Neural crest cell (in vitro differentiated cells): ENCODE measurements around the gene TCERG1L. TPM values are rescaled to one million over a fixed set of nuclear protein-coding genes. Genes with fewer than 3 reads are reported as not detected.

ENCODE experiments used
- DNase-seq: peaks from one replicate; pipeline ENCODE4 v3.0.0; 2021; ENCODE audit warnings: low read depth, mixed read lengths, low spot score
- H3K27ac Mint-ChIP-seq: one replicate; pipeline ENCODE4 v1.8.0; 2021; ENCODE audit warnings: mild to moderate bottlenecking, mixed read lengths; ENCODE audit not compliant: unreplicated experiment
- H3K27me3 Mint-ChIP-seq: 2 replicates; pipeline ENCODE4 v1.8.0; 2021; ENCODE audit warnings: low read depth, mild to moderate bottlenecking, mixed read lengths
- H3K36me3 Mint-ChIP-seq: 2 replicates; pipeline ENCODE4 v1.8.0; 2021; ENCODE audit warnings: low read depth, mild to moderate bottlenecking, mixed read lengths
- H3K4me1 Mint-ChIP-seq: 2 replicates; pipeline ENCODE4 v1.8.0; 2021; ENCODE audit warnings: mixed read lengths
- H3K4me3 Mint-ChIP-seq: one replicate; pipeline ENCODE4 v1.8.0; 2021; ENCODE audit warnings: mild to moderate bottlenecking, mixed read lengths
- H3K9me3 Mint-ChIP-seq: 2 replicates; pipeline ENCODE4 v1.8.0; 2021; ENCODE audit warnings: mixed read lengths
- CTCF ChIP-seq: fragments of 200-600 bp; sonication (generic); conservative IDR thresholded peaks from 2 replicates; pipeline ENCODE4 v1.5.0; 2021; ENCODE audit warnings: antibody characterized with exemption, mild to moderate bottlenecking
- total RNA-seq: library from RNA; stranded (reverse); gene quantifications from 2 replicates; pipeline ENCODE4 v1.2.1, GENCODE V29; 2021

TCERG1L gene
- total RNA-seq, 1 donor from 2014 or later: 0.96 TPM

- TF ChIP-seq CTCF: no peak
- H3K9me3 Mint-ChIP-seq: no peaks in the 10 kb centered on the region
- no peak overlapping the region for H3K27ac Mint-ChIP-seq
- DNase-seq: no peak
- no peaks in the 10 kb centered on the region for H3K4me1 Mint-ChIP-seq
- no peaks in the 10 kb centered on the region for H3K36me3 Mint-ChIP-seq
- no peak overlapping the region for H3K4me3 Mint-ChIP-seq
- H3K27me3 Mint-ChIP-seq: no peaks in the 10 kb centered on the region
These were observed 92.0 kb downstream of the TCERG1L start for GRCh38 chr10:131219584-131219886.

- no peaks in the 10 kb centered on the region for H3K9me3 Mint-ChIP-seq
- no peak overlapping the region for H3K4me3 Mint-ChIP-seq
- no peak for TF ChIP-seq CTCF
- H3K27me3 Mint-ChIP-seq: no peaks in the 10 kb centered on the region
- no peaks in the 10 kb centered on the region for H3K4me1 Mint-ChIP-seq
- H3K36me3 Mint-ChIP-seq: no peaks in the 10 kb centered on the region
- no peak overlapping the region for H3K27ac Mint-ChIP-seq
- DNase-seq: no peak
These were observed 92.5 kb downstream of the TCERG1L start for GRCh38 chr10:131218811-131219583.

GRCh38 chr10:131216681-131217230 is 94.8 kb downstream of the TCERG1L start:
- Mint-ChIP-seq H3K4me1 (no peaks in the 10 kb centered on the region), H3K27ac (no peak overlapping the region), H3K4me3 (no peak overlapping the region), H3K9me3 (no peaks in the 10 kb centered on the region), H3K27me3 (no peaks in the 10 kb centered on the region), H3K36me3 (no peaks in the 10 kb centered on the region)
- DNase-seq: no peak
- no peak for TF ChIP-seq CTCF

- Mint-ChIP-seq H3K36me3 (no peaks in the 10 kb centered on the region), H3K4me1 (no peaks in the 10 kb centered on the region), H3K4me3 (no peak overlapping the region), H3K9me3 (no peaks in the 10 kb centered on the region), H3K27me3 (no peaks in the 10 kb centered on the region), H3K27ac (no peak overlapping the region)
- no peak for TF ChIP-seq CTCF
- no peak for DNase-seq
These were observed 95.7 kb downstream of the TCERG1L start for GRCh38 chr10:131215776-131216175.

DNA sequence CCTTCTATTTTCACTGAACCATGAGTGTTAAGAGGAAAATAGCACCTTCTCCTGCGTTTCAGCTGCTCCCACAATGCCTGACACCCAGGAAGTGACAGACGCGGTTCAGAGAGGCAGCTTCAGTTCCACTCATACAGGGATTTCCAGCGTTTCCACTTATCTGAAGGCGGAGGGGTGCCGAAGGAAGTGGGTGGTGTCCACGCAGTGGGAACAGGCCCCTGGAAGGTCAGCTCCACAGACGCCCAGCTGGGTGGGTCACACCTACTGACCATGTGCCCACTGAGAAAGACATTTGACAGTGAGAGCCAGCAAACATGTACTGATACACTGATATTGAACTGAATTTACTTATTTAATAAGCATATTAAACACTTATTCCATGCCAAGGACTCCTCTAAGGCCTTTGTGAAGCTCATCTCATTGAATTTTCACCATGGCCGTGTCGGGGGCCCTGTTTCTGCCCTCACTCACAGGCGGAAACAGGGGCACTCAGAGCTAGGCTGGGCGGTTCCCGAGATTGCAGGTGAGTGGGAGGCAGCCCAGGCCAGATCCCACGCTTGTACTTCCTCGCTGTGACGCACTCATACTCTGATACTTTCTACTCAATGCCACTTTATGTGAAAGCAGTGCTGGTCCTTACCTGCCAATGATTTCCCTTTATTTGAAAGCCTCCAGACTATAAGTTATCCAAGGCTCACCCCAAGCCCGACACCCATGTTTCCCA is 96.8 kb downstream of the TCERG1L start:
- Mint-ChIP-seq H3K27ac (no peak overlapping the region), H3K4me1 (no peaks in the 10 kb centered on the region), H3K27me3 (no peaks in the 10 kb centered on the region), H3K4me3 (no peak overlapping the region), H3K9me3 (no peaks in the 10 kb centered on the region), H3K36me3 (no peaks in the 10 kb centered on the region)
- DNase-seq: no peak
- no peak for TF ChIP-seq CTCF
